Activated T-cell treated with anti-CD3 and anti-CD28 coated beads for 1 hour (primary cell): ENCODE data around the gene FRMD4A.

ENCODE experiments used
- DNase-seq: peaks from one replicate; pipeline ENCODE4 v3.0.0-alpha.2; 2020; ENCODE audit warnings: low read depth

FRMD4A gene

GRCh38 chr10:13743963-13744362 is 586.8 kb downstream of the FRMD4A start:
- no peak for DNase-seq

DNA sequence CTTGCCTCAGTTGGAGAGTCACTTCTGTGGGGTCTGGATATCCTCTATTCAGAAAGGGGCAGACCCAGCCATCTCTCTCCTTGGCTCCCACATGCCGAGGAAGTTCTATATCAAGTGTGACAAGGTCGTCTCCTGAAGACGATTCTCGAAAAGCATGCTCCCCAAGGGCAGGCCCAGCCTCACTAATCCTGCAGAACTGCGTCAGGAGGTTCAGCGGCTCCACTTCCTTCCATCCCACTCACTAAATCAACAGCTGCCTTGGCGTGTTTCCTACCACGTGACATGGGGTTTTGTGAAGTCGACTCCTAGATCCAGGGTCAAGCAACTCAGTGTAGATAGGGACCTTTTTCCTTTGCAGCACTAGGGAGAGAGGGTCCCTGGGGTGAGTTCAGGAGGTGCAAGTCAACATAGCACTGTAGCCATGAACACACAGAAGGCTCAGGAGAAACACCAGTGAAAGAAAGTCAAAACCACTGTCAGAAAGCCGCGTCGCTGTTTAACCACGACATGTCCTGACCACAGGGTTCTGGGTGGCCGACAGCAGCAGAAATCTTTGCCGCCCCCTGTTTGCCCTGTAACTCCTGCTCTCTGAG is 587.5 kb downstream of the FRMD4A start:
- no peak for DNase-seq

DNA sequence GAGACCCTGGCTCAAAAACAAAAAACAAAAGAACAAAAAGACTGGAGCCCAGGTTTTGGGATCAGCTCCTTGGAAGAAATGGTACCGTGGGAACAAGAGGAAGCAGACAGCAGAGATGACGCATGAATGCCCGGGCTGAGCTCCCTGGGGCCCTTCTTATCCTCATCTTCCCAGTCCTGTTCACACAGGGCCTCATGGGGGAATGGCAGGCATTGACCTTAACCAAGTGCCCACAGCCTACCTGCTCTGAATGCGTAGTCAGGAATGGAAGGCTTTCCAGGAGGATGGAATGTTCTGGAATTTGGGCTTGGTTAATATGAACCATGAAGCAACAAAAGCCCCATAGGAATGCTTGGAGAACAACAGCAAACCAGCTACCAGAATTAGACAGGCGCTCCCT is 589.3 kb downstream of the FRMD4A start:
- no peak for DNase-seq

DNA sequence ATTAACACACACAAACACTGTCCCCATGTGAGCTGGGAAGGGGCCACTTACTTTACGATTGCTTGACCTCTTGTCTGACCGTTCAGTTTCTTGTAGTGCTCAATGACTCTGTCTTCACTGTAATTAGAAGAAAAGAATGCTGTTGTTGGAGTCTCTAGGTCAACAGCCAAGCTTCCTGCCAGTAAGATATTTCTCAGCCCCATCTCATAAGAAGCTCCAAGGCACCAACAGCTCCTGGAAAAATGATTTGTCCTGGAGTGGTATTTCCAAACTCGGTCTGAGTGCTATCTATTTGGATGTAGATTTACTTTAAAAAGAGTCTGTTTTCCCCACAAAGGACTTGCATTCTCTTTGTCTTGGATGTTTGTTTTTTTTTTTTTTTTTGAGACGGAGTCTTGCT is 590.3 kb downstream of the FRMD4A start:
- DNase-seq = no peak

DNA sequence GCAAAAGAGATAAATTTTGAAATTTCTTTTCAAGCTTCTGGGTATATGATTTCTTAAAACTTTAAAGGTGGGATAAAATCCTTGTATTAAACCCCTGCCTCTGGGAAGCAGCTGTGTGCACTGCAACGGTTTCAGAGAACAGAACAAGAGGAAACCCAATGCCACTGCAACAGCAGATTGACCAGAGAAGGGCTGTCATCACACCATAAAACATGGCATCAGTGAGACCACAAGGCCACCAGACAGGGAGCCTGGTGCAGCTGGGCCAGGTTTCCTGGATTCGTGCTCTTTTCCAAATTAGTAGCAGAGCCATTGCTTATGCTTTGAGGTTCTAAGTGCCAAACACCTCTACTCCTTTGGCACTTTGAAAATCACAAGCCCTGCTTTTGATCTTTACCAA is 591.5 kb downstream of the FRMD4A start:
- DNase-seq = no peak

- no peak for DNase-seq
Measured at GRCh38 chr10:13736506-13736905, 594.2 kb downstream of the FRMD4A start.

DNA sequence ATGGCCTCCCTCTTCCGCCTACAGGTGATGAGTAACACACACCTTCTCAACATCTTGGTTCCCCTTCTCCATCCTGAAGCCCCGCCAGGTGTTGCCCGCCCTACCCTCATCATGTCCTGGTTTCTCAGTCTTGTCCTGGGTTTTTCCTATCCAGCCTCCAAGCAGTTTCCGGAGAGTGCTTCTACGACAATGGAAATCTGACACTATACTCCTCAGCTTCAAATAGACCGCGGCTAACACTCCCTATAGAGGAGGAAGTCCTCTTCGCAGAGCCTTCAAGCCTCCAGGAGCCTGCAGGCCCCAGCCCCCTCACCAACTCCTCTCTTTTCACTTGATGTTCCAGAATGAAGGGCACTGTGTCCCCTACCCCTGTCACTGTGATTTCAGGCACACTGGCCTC is 596.6 kb downstream of the FRMD4A start:
- no peak for DNase-seq

GRCh38 chr10:13733071-13733470 is 597.7 kb downstream of the FRMD4A start:
- DNase-seq = no peak

- no peak for DNase-seq
Measured at GRCh38 chr10:13732465-13732881, 598.3 kb downstream of the FRMD4A start.

DNA sequence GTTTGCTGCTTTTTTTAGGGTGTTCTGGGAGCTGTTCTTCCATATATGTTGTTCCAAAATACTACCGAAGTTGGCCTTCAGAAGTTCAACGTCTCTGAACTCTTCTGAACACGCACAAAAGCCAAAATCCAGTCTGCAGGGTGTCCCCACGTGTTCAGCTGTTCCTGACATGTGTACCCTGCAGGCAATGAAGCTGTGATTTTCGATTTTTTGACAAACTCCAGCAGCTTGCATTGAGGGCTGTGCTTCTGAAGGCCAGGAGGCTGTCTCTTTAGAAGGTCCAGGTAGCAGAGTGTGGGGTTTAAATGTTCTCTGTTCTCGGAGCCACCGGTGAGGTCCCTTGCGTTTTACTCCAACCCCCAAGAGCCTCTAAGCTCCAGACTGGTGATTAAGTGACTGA is 598.9 kb downstream of the FRMD4A start:
- DNase-seq = no peak

- DNase-seq = no peak
Measured at GRCh38 chr10:13730956-13731355, 599.8 kb downstream of the FRMD4A start.

GRCh38 chr10:13730306-13730652 is 600.4 kb downstream of the FRMD4A start:
- no peak for DNase-seq

DNA sequence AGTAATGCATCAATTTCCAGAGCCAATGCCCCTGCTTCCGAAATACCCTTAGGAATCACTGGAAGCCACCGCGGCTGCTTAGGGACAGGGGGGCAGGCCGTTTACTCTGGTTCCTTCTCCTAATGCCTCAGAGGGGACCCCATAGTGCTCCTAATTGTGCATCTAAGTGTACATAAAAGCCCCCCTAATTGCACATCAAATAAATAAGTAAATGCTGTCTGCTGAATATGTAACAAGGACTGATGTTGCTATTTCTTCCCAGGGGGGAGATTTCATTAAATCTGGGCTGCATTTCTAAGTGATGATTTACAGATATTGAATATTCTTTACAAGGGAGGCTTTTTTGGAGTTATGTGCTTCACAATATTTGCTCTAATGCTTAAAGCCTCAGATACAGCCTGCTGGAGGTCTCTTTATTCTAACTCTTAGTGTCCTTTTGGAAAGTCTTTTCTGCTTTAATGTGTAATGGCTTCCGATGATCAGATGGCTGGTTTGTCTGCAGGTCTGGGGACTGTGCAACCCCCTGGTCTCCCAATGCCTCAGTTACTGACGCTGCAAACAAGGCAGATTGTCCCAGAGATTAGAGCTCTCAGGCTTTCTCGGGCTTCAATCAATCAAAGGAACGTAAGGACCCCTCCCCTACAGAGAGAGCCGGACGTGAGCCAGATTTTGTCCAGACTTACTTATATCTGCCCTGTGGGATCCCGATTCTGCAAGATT is 601.0 kb downstream of the FRMD4A start:
- DNase-seq = no peak

DNA sequence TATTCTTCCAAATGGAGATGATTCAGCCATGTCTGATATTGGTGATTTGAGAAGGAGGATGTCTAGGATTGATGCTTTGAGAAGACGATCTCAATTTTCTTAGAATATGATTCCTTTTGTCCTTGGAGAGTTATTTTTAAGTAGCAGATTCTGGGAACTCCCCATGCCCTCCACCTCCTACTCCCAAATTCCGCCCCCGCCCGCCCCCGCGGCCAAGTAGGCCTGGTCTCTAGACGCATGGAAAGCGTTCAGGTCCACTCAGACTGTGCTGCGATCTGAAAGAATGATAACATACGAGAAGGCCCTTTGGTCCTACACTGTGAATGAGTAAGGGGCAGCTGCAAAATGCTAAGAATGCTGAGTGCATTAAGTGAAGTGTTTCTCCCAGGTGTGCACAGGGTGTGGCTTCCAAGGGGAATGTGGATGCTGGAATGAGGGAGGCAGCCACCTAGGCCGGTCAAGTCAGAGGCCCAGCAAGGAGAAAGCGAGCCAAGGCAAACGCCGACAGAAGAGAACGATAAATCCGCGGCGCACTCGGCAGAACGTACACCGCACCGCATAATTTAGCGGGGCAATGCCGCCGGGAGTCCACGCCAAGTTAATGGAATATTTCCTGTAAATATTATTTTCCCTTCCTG is 601.7 kb downstream of the FRMD4A start:
- no peak for DNase-seq

DNA sequence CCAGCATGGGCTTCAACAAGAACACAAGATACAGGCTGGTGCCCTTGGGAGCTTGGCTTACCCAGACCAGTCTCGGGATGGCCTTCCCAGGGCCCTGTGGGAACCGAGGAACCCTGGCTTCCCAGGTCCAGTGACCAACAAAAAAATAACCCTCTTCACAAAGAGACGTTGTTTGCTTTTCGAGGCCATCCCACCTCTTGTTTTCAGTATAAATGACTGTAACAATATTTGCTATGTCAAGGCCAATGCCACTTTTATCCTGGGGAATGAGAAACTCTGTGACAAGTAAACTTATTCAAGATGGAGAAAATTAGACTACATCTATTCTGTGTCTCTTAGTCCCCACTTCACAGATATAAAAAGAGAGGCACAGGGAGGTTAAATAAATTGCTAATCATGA is 605.1 kb downstream of the FRMD4A start:
- no peak for DNase-seq

- DNase-seq = no peak
Measured at GRCh38 chr10:13724484-13724883, 606.2 kb downstream of the FRMD4A start.

DNA sequence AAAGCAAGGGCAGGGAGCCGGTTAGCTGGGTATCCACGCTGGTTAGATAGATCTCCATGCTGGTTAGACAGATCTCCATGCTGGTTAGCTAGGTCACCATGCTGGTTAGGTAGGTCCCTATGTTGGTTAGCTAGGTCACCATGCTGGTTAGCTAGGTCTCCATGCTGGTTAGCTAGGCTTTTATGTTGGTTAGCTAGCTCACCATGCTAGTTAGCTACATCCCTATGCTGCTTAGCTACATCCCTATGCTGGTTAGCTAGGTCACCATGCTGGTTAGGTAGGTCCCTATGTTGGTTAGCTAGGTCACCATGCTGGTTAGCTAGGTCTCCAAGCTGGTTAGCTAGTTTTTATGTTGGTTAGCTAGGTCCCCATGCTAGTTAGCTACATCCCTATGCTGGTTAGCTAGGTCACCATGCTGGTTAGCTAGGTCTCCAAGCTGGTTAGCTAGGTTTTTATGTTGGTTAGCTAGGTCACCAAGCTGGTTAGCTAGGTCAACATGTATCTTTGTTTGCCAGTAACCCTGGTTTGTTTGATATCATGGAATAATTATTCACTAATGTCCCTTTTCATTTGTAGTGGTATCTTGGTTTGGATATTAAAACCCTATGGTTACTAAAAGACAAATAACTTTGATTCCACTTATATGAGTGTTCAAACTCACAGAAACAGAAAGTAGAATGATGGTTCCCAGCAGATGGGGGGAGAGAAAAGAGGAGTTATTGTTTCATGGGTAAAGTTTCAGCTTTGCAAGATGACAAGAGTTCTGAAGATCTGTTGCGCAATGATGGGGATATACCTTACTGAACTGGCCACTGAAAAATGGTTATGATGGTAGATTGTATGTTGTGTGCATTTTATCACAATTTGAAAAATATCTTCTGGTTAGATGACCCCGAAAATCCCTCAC is 607.7 kb downstream of the FRMD4A start:
- DNase-seq = no peak

DNA sequence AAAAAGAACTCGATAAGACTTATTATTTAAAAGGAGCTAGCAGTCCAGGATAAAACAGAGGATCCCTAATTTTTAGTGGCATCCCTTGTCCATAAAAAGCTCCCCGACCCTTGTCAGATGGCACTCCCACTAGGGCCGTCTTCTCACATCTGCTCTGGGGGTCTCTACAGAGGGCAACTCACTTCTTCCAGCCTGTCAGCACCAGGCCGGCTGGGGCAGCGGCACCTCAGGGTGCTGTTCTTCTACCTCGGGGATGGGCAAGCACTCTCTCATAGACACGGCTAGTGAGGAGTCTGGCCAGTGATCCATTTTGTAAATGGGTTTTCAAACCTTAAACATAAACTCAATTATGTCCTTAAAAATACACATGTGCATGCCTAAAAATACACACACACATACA is 609.2 kb downstream of the FRMD4A start:
- DNase-seq = no peak

DNA sequence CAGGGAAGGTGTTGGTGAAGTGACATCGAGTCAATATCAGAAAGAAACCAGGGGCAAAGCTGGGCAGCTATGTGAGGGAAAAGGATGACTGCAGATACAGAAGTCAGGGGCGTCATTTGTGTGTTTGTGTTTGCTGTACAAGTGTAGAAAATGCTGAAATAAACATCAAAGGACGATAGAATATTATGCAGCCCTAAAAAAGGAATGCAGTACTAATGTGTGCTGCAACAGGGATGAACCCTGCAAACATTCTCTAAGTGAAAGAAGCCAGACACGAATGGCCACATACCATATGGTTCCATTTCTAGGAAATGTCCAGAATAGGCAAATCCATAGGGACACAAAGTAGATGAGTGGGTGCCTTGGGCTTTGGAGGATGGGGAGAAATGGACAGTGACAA is 610.0 kb downstream of the FRMD4A start:
- DNase-seq = no peak

DNA sequence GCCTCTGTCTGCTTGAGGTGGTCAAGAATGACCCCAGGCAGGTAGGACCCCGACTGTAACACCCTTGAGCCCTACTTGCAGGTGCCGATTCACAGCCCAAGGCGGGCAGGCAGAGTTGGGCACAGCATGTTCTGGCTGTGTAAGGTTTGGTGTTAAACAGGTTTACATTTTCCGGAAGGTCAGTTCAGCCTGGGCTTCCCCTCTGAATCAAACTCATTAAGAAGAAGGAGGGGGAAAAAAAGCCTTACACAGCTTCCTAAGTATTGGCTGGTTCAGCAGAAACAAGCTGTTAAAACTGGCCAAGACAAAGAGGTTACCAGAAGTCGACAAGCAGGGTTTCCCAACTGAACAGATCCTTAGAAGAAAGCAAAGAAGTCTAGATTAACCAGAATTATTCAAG is 611.3 kb downstream of the FRMD4A start:
- DNase-seq = no peak

DNA sequence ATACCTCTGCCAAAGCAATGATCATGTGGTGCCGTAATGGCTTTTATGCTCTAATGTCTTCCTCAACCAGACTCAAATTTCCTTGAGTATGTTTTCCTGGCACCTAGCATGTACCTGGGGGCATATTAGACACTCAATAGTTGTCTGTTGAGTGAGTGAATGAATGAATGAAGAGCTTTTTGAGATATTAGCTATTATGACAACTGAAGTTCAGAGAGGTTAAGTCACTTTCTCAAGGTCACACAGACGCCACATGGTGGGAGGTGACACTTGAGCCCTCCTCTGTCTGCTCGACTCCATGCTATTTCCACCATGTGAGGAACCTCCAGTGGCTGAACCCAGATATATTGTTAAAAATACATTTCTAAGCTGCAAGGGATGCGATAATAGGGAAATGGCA is 611.9 kb downstream of the FRMD4A start:
- no peak for DNase-seq

DNA sequence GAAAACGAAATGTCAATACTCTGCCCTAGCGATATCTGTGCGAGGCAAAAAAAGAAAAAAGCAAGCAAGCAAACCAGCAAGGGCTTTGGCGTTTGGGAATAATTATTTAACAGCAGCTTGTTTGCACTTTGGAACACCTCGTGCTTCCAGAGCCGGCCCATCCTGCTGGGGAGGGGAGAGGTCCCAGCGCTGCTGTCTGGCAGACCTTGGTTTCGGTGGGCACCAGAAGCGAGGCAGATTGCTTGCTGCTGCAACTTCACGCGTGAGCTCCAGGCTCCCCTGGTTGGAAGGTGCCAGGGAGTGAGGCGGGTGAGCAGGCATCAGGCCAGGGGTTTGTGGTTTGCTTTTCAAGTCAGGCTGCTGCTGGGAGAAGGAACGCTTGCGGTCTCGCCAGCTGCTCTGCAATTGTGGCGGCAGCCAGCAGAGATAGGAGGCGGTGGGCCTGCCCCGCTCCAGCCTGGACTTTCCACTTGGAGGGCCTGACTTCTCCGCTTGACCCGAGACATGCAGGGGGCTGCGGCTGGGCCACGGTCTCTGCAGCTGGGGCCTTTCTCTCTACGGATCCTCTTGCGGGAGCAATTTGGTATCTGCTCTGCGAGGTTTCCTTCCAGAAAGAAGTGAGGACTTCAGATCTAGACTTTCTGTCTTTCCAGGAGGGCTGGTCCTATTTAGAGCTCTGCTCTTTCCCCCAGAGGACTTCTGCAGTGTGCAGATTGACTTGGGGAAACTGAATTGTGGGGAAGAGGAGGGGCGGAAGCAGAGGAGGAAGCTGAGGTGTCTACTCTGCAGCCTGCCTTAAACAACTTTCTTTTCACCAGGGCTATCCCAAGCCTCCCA is 612.6 kb downstream of the FRMD4A start:
- DNase-seq = peak; percentile 5
